Measurements from ENCODE around the gene LRFN4.

The LRFN4 gene

DNA sequence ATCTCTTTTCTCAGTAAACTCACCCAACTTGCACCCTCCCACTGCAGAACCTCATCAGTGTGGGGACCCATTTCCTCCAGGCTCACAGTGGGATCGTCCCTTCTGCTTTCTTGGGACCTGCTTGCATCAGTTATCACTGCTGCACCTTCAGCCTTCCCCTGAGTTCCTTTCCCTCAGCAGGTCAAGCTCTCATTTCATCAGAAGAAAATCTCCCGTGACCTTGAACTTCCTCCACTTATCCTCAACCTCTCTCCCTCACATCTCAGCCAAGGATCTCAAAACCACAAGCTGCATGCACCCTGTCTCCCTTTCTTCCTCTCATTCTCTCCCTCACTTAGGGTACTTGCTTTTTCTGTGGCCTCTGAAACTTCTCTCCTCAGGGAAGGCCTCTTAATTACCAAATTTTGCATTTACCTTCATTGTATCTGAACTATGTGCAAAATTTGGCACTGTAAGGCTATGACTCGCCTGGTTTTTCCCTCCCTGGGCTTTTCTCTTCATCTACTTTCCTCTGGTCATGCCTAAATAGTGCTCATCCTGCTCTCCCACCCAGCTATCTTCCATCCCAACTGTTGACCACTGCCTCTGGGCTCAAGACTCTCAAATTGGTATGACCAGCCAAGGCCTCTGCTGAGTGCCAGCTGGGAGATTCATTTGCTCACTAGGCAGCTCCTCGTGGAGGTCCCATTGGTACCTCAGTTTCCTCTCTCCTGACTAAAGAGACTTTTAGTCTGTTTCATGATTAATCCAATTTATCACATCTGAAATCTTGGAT lies 16.4 kb upstream of the LRFN4 start:
- H3K4me3 ChIP-seq (ENCODE audit: low read length): no peak overlapping the region
- no peaks in the 10 kb centered on the region for H3K9me3 ChIP-seq (ENCODE audit: low read length)
- H3K36me3 ChIP-seq (ENCODE audit: insufficient read depth, low read length): peaks cover 36% of the 10 kb centered on the region
- H3K27me3 ChIP-seq (ENCODE audit: insufficient read depth, low read length): no peaks in the 10 kb centered on the region
- peaks cover 20% of the 10 kb centered on the region for H3K4me1 ChIP-seq (ENCODE audit: insufficient read depth, low read length)
- H2AFZ ChIP-seq (ENCODE audit: low read depth, low read length): no peak overlapping the region

DNA sequence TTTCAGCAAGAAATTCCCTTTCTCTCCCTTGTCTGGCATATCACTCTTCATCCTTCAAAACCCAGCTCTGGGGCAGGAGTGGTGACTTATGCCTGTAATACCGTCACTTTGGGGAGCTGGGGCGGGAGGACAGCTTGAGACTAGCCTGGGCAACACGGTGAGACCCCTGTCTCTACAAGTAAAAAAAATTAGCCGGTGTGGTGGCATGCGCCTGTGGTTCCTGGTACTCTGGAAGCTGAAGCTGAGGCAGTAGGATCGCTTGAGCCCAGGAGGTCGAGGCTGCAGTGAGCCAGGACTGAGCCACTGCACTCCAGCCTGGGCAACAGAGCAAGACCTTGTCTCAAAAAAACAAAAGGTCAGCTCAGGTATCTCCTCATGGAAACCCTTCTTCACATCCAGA lies 15.0 kb upstream of the LRFN4 start:
- no peak overlapping the region for H2AFZ ChIP-seq (ENCODE audit: low read depth, low read length)
- peaks cover 20% of the 10 kb centered on the region for H3K4me1 ChIP-seq (ENCODE audit: insufficient read depth, low read length)
- H3K9me3 ChIP-seq (ENCODE audit: low read length): no peaks in the 10 kb centered on the region
- no peaks in the 10 kb centered on the region for H3K27me3 ChIP-seq (ENCODE audit: insufficient read depth, low read length)
- peaks cover 48% of the 10 kb centered on the region for H3K36me3 ChIP-seq (ENCODE audit: insufficient read depth, low read length)
- H3K4me3 ChIP-seq (ENCODE audit: low read length): peak overlapping the region; percentile 61

DNA sequence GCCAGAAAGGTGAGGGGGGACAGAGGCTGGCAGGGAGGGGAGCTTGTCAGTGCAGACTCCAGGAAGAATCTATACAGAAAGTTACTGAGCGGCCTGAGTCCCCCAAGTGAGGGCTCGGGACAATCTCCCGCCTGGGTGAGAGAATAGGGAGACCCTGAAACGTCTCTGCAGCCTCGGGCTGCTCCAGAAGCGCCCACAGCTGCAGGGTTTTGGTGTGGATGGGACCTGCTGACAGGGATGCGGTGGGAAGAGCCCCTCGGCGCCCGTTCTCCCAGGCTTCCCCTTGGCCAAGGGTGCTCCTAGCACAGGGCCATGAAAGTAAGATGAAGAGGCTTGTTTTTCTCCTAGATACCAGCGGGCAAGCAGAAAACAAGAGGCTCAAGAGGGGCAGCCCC lies 14.4 kb upstream of the LRFN4 start:
- peak overlapping the region; percentile 35 for H2AFZ ChIP-seq (ENCODE audit: low read depth, low read length)
- peak overlapping the region; percentile 61 for H3K4me3 ChIP-seq (ENCODE audit: low read length)
- no peaks in the 10 kb centered on the region for H3K27me3 ChIP-seq (ENCODE audit: insufficient read depth, low read length)
- H3K36me3 ChIP-seq (ENCODE audit: insufficient read depth, low read length): peaks cover 49% of the 10 kb centered on the region
- peaks cover 20% of the 10 kb centered on the region for H3K4me1 ChIP-seq (ENCODE audit: insufficient read depth, low read length)
- H3K9me3 ChIP-seq (ENCODE audit: low read length): no peaks in the 10 kb centered on the region

DNA sequence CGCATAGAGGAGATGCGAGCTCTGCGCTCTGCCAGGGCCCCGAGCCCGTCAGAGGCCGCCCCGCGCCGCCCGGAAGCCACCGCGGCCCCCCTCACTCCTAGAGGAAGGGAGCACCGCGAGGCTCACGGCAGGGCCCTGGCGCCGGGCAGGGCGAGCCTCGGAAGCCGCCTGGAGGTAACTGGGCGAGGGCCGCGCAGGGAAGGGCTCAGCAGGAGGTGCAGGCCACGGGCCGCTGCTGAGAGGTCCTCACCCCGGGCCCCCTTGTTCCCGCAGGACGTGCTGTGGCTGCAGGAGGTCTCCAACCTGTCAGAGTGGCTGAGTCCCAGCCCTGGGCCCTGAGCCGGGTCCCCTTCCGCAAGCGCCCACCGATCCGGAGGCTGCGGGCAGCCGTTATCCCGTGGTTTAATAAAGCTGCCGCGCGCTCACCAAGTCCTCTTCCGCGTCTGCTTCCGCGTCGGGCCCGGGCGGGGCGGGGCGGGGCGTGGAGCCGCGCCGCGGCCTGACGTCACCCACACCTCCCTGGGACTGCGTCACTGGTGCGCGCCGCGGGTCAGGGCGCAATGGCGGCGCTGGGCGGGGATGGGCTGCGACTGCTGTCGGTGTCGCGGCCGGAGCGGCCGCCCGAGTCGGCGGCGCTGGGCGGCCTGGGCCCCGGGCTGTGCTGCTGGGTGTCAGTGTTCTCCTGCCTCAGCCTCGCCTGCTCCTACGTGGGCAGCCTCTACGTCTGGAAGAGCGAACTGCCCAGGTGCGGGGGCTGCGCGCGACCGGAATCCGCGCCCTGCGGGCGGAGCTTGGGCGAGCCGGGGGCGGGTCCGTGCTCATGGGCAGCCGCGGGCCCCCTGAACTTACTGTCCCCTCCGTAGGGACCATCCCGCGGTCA lies 13.7 kb upstream of the LRFN4 start, which contains the start of gene RCE1:
Gene RCE1, plus strand, starts transcription at position 546 of the 880 bp plus-strand sequence. Its CDS starts 15 bp downstream, at position 561.
- peaks cover 20% of the 10 kb centered on the region for H3K4me1 ChIP-seq (ENCODE audit: insufficient read depth, low read length)
- peak within 1 kb of the TSS; percentile 35 for H2AFZ ChIP-seq (ENCODE audit: low read depth, low read length)
- H3K27me3 ChIP-seq (ENCODE audit: insufficient read depth, low read length): no peaks in the 10 kb centered on the region
- peaks cover 42% of the 10 kb centered on the region for H3K36me3 ChIP-seq (ENCODE audit: insufficient read depth, low read length)
- H3K9me3 ChIP-seq (ENCODE audit: low read length): no peaks in the 10 kb centered on the region
- peak within 1 kb of the TSS; percentile 61 for H3K4me3 ChIP-seq (ENCODE audit: low read length)

DNA sequence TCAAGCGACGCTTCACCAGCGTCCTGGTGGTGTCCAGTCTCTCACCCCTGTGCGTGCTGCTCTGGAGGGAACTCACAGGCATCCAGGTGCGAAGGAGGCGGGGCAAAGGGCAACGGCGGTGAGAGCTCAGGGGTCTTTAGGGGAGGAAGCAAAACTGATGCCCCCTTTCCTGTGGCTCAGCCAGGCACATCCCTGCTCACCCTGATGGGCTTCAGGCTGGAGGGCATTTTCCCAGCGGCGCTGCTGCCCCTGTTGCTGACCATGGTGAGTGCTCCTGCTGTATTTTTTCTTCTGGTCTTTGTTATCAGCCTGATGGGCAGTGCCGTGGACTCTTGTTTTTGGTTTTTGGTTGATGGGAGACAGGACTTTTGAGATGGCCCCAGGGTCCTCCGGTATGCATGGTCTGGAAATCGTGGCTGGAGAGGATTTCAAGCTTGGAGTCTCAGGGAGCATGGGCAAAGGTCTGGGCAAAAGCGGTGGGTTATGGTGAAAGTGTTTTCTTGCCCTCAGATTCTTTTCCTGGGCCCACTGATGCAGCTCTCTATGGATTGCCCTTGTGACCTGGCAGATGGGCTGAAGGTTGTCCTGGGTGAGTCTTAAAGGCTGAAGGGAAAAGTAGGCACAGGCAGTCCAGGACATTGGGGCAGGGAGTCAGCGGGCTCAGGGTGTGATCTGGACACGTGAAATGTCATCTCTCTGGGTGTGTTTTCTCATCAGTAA lies 12.9 kb upstream of the LRFN4 start:
- H2AFZ ChIP-seq (ENCODE audit: low read depth, low read length): peak overlapping the region; percentile 35
- peak overlapping the region; percentile 61 for H3K4me3 ChIP-seq (ENCODE audit: low read length)
- H3K27me3 ChIP-seq (ENCODE audit: insufficient read depth, low read length): no peaks in the 10 kb centered on the region
- peaks cover 37% of the 10 kb centered on the region for H3K36me3 ChIP-seq (ENCODE audit: insufficient read depth, low read length)
- no peaks in the 10 kb centered on the region for H3K9me3 ChIP-seq (ENCODE audit: low read length)
- H3K4me1 ChIP-seq (ENCODE audit: insufficient read depth, low read length): peaks cover 20% of the 10 kb centered on the region

DNA sequence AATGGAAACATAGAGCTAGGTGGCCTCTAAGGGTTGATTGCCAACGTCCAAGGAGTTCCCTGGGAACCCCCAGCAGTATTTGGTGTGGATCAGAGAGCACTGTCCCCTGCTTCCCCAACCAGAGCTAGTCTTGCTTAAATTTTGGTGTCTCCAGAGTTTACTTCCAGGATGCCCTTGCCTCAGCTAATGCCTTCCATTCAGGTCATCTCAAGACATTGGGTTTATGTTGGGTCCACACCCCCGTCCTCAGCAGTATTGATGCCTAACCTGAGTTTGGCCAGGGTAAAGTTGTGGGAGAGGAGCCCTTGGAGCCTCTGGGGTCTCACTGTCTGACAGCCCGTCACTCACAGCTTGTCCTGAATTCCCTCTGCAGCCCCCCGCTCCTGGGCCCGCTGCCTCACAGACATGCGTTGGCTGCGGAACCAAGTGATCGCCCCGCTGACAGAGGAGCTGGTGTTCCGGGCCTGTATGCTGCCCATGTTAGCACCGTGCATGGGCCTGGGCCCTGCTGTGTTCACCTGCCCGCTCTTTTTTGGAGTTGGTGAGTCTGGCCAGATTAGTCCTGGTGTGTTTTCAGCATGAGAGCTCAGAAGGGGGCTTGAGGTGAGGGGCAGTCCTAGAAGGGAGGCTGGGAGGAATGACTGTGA lies 12.2 kb upstream of the LRFN4 start:
- Histone ChIP-seq H3K4me3 (ENCODE audit: low read length) (peak overlapping the region; percentile 61), H2AFZ (ENCODE audit: low read depth, low read length) (no peak overlapping the region), H3K9me3 (ENCODE audit: low read length) (no peaks in the 10 kb centered on the region), H3K4me1 (ENCODE audit: insufficient read depth, low read length) (peaks cover 20% of the 10 kb centered on the region), H3K36me3 (ENCODE audit: insufficient read depth, low read length) (peaks cover 33% of the 10 kb centered on the region), H3K27me3 (ENCODE audit: insufficient read depth, low read length) (no peaks in the 10 kb centered on the region)

DNA sequence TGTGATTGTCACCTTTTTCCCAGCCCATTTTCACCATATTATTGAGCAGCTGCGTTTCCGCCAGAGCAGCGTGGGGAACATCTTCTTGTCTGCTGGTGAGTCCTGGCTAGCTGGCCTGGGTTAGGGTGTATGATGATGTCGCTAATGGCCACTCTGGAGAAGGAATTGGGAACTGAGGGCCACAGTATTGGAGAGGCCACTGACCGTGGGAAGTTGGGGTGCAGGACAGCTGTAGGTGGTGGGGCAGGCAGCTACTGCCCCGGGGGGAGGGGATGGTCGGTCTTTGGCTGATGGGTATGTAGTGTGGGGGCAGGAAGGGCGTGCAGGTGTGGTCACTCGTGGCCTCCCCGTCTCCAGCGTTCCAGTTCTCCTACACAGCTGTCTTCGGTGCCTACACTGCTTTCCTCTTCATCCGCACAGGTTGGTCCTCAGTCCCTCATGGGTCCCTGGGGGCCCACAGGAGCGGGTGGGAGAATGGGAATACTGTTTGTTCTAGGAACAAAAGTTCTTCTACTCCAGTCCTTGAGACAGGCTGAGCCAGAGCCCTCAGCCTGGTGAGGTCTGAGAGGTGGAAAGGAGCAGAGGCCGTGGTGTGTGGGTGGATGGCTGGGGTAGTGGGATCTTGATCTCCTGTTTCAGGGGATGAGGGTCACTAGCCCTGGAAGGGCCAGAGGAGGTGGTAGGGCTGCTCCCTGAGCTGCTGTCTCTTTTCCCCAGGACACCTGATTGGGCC lies 11.6 kb upstream of the LRFN4 start:
- Histone ChIP-seq H3K9me3 (ENCODE audit: low read length) (no peaks in the 10 kb centered on the region), H3K36me3 (ENCODE audit: insufficient read depth, low read length) (peaks cover 27% of the 10 kb centered on the region), H3K27me3 (ENCODE audit: insufficient read depth, low read length) (no peaks in the 10 kb centered on the region), H2AFZ (ENCODE audit: low read depth, low read length) (no peak overlapping the region), H3K4me1 (ENCODE audit: insufficient read depth, low read length) (peaks cover 20% of the 10 kb centered on the region), H3K4me3 (ENCODE audit: low read length) (no peak overlapping the region)

DNA sequence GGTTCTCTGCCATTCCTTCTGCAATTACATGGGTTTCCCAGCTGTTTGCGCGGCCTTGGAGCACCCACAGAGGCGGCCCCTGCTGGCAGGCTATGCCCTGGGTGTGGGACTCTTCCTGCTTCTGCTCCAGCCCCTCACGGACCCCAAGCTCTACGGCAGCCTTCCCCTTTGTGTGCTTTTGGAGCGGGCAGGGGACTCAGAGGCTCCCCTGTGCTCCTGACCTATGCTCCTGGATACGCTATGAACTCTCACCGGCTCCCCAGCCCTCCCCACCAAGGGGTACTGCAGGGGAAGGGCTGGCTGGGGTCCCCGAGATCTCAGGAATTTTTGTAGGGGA lies 11.0 kb upstream of the LRFN4 start:
- Histone ChIP-seq H3K4me1 (ENCODE audit: insufficient read depth, low read length) (peaks cover 20% of the 10 kb centered on the region), H3K27me3 (ENCODE audit: insufficient read depth, low read length) (no peaks in the 10 kb centered on the region), H3K9me3 (ENCODE audit: low read length) (no peaks in the 10 kb centered on the region), H2AFZ (ENCODE audit: low read depth, low read length) (no peak overlapping the region), H3K36me3 (ENCODE audit: insufficient read depth, low read length) (peaks cover 27% of the 10 kb centered on the region), H3K4me3 (ENCODE audit: low read length) (no peak overlapping the region)

DNA sequence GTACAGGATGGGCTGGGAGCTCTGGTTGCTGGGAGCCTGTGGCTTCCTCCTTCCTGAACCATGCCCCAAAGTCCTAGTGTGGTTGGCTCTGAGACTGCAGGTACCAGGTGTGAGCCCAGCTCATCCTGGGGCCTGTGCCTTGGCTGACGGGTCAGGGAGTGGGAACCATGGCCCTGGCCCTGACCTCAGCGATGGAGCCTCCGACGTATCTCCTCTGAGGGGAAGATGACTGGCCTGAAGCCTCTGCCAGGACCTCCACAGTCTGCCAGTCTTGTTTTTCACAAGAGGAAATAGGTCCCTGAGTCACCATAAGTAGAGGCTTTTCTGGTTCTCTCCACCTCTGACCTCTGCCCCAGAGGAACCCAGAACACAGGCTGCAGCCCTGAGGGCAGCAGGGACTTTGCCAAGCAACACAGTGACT lies 10.2 kb upstream of the LRFN4 start:
- peaks cover 17% of the 10 kb centered on the region for H3K4me1 ChIP-seq (ENCODE audit: insufficient read depth, low read length)
- no peaks in the 10 kb centered on the region for H3K27me3 ChIP-seq (ENCODE audit: insufficient read depth, low read length)
- H3K36me3 ChIP-seq (ENCODE audit: insufficient read depth, low read length): peaks cover 24% of the 10 kb centered on the region
- no peaks in the 10 kb centered on the region for H3K9me3 ChIP-seq (ENCODE audit: low read length)
- no peak overlapping the region for H2AFZ ChIP-seq (ENCODE audit: low read depth, low read length)
- no peak overlapping the region for H3K4me3 ChIP-seq (ENCODE audit: low read length)

DNA sequence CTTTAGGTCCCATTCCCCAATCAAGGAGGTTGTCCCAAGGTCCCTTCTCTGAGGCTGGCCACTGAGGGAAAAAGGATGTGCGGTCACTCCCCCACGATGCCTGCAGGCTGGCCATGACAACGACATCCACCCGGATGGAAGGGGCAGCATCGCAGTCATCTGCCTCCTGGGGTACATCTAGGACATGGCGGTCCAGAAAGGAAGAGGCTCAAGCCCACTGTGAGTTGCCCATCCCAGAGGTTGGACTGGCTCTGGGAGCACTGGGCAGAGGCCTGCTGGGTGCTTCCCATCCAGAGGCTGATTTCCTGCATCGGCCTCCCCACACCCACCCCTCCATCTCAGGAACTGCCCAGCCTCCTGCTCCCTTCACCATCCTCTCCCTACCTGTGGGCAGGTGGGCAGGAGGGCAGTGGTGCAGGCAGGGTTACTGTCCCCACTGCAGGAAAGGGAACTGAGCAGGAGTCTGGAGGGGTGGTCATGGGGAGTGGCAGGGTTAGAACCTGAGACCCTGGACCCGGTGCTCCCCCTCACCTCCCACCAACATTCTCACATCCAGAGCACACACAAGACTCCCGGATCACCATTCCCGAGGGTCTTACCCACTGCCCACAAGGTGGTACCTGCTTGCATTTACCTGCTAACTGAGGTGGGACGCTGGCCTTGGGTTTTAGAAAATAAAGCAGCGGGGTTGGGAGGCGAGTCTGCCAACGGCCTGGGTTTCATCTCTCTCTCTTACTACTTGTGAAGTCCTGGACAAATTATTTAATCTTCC lies 9.2 kb upstream of the LRFN4 start:
- Histone ChIP-seq H3K36me3 (ENCODE audit: insufficient read depth, low read length) (peaks cover 24% of the 10 kb centered on the region), H3K9me3 (ENCODE audit: low read length) (no peaks in the 10 kb centered on the region), H3K4me3 (ENCODE audit: low read length) (no peak overlapping the region), H2AFZ (ENCODE audit: low read depth, low read length) (no peak overlapping the region), H3K4me1 (ENCODE audit: insufficient read depth, low read length) (peaks cover 8% of the 10 kb centered on the region), H3K27me3 (ENCODE audit: insufficient read depth, low read length) (no peaks in the 10 kb centered on the region)

DNA sequence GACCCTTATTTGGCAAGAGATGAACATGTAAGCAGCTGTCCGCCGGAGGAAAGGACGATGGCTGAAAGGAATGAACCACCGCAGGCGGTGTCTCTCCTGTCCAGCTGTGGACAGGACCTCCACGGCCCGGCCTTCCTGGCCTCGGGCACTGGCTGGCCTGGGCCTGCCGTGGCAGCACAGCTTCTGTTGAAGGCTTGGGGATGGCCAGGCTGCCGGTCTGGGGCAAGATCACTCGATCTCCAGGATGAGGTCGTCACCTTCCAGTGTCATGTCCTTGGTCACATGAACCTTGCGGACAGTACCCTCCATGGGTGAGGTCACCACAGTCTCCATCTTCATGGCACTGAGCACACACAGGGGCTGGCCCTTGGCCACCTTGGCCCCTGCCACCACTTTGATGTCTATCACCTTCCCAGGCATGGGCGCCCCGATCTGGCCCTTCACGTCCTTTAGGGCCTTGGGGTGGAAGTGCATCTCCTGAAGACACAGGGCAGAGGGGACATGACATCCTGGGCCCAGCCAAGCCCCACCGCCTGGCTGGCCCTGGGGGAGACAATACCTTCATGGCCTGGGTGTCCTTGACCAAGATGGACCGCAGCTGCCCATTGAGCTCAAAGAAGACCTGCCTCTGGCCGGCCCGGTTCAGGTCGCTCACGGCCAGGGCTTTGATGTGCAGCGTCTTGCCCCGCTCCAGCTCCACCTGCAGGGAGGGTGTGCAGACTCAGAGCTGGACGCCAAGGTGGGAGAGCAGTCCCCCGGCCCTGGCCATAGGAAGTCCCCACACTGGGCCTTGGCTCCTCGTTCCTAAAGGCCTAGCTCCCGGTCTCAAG lies 8.0 kb upstream of the LRFN4 start:
- Histone ChIP-seq H2AFZ (ENCODE audit: low read depth, low read length) (no peak overlapping the region), H3K9me3 (ENCODE audit: low read length) (no peaks in the 10 kb centered on the region), H3K4me1 (ENCODE audit: insufficient read depth, low read length) (peaks cover 8% of the 10 kb centered on the region), H3K4me3 (ENCODE audit: low read length) (no peak overlapping the region), H3K36me3 (ENCODE audit: insufficient read depth, low read length) (peaks cover 24% of the 10 kb centered on the region), H3K27me3 (ENCODE audit: insufficient read depth, low read length) (no peaks in the 10 kb centered on the region)
